RWPE2 (cell line): ENCODE results near the gene CDS1.
"Not testable (repeated sequence)": the region's sequence is repeated elsewhere in the genome, so short reads cannot be mapped to it uniquely, and the experiment has no call there.

Source experiments
- ATAC-seq: fragments of 200-7000 bp; cut with Tn5 transposase; 3 replicates; pipeline ENCODE4 v1.9.1; 2021; ENCODE audit warnings: low read depth
- DNase-seq: peaks from one replicate; pipeline ENCODE4 v3.0.0-alpha.2; 2020; ENCODE audit warnings: low spot score
- H3K27ac ChIP-seq: fragments of 450-650 bp; 2 replicates; pipeline ENCODE4 v1.5.1; 2017; ENCODE audit warnings: mild to moderate bottlenecking; ENCODE audit not compliant: poor library complexity, severe bottlenecking
- H3K27me3 ChIP-seq: fragments of 250-450 bp; sonication (Bioruptor Pico); 2 replicates; pipeline ENCODE4 v1.5.1; 2021; ENCODE audit warnings: mild to moderate bottlenecking, moderate library complexity; ENCODE audit not compliant: insufficient read depth, poor library complexity, severe bottlenecking
- H3K36me3 ChIP-seq: fragments of 250-450 bp; sonication (Bioruptor Pico); 2 replicates; pipeline ENCODE4 v1.5.1; 2020; ENCODE audit warnings: low read depth, mild to moderate bottlenecking, moderate library complexity
- H3K4me1 ChIP-seq: fragments of 250-450 bp; sonication (Bioruptor Pico); 2 replicates; pipeline ENCODE4 v1.5.1; 2021; ENCODE audit warnings: mild to moderate bottlenecking, moderate library complexity; ENCODE audit not compliant: insufficient read depth, poor library complexity, severe bottlenecking
- H3K4me3 ChIP-seq: fragments of 250-450 bp; sonication (Bioruptor Pico); 2 replicates; pipeline ENCODE4 v1.5.1; 2021; ENCODE audit warnings: mild to moderate bottlenecking, moderate library complexity; ENCODE audit not compliant: severe bottlenecking
- H3K9me3 ChIP-seq: fragments of 250-450 bp; sonication (Bioruptor Pico); 2 replicates; pipeline ENCODE4 v1.5.1; 2021; ENCODE audit warnings: mild to moderate bottlenecking, moderate library complexity; ENCODE audit not compliant: severe bottlenecking
- TF ChIP-seq, protein P1 (sequence below): fragments of 450-650 bp; IDR thresholded peaks from one replicate; pipeline ENCODE4 v1.5.1; 2017; ENCODE audit warnings: mild to moderate bottlenecking, moderate library complexity; ENCODE audit not compliant: poor library complexity, severe bottlenecking

Gene CDS1

DNA sequence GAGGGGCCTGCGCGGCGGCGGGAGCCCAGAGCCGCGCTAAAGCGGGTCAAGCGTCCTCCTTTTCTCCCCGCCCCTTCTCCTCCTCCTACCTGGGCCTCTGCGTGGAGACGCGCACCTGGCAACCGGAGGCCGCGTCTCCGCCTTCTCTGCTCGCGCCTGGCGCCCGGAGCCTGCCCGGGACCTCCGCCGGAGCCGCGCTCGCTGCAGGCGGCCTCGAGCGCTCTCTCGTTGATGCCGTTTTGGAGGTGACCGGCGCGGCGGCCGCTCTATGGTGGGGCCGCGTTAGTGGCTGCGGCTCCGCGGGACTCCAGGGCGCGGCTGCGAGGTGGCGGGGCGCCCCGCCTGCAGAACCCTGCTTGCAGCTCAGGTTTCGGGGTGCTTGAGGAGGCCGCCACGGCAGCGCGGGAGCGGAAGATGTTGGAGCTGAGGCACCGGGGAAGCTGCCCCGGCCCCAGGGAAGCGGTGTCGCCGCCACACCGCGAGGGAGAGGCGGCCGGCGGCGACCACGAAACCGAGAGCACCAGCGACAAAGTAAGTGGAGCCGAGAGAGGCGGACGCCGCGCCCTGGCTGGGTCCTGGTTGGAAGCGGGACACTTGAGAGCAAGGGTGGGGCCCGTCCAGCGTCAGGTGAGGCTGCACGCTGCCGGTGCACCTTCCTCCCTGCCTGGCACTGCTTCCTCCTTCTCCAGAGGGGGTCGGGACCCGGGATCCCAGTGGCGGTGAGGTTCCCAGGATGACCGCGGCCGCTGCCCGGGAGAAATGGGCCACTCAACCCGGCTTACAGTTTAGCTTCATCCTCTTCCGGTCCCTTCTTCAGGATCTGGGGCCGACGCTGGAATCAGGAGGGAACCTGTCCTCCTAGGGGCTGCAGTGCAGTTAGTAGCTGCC is at the start of gene CDS1:
Gene CDS1 (plus strand): TSS at position 140 of the 888 bp plus-strand sequence. CDS start 275 bp downstream, at position 415.
- H3K4me1 ChIP-seq, result peaks cover 19% of the 10 kb centered on the region
- H3K27ac ChIP-seq, result peak within 1 kb of the TSS; percentile 77
- TF ChIP-seq, protein P1, sequence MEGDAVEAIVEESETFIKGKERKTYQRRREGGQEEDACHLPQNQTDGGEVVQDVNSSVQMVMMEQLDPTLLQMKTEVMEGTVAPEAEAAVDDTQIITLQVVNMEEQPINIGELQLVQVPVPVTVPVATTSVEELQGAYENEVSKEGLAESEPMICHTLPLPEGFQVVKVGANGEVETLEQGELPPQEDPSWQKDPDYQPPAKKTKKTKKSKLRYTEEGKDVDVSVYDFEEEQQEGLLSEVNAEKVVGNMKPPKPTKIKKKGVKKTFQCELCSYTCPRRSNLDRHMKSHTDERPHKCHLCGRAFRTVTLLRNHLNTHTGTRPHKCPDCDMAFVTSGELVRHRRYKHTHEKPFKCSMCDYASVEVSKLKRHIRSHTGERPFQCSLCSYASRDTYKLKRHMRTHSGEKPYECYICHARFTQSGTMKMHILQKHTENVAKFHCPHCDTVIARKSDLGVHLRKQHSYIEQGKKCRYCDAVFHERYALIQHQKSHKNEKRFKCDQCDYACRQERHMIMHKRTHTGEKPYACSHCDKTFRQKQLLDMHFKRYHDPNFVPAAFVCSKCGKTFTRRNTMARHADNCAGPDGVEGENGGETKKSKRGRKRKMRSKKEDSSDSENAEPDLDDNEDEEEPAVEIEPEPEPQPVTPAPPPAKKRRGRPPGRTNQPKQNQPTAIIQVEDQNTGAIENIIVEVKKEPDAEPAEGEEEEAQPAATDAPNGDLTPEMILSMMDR, result no peak
- ATAC-seq (peak; percentile 74), DNase-seq (peak; percentile 75)
- peak within 1 kb of the TSS; percentile 64 for H3K4me3 ChIP-seq
- no peaks in the 10 kb centered on the region for H3K27me3 ChIP-seq
- H3K9me3 ChIP-seq, result no peaks in the 10 kb centered on the region
- H3K36me3 ChIP-seq, result no peaks in the 10 kb centered on the region

DNA sequence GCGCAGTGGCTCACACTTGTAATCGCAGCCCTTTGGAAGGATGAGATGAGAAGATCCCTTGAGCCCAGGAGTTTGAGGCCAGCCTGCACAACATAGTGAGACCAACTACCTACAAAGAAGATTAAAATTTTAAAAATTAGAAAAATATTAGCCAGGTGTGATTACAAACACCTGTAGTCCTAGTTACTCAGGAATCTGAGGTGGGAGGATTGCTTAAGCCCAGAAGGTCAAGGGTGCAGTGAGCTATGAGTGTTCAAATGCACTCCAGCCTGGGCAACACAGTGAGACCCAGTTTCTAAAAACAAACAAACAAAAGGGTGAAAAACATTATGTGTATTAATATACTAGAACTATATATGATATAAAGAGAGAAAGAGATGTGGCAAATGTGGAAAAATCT is 47.0 kb upstream of the CDS1 start:
- no peaks in the 10 kb centered on the region for H3K36me3 ChIP-seq
- no peak for DNase-seq
- TF ChIP-seq, protein P1, result no peak
- no peaks in the 10 kb centered on the region for H3K4me1 ChIP-seq
- H3K27ac ChIP-seq, result no peak overlapping the region
- no peak overlapping the region for H3K4me3 ChIP-seq
- no peaks in the 10 kb centered on the region for H3K9me3 ChIP-seq
- ATAC-seq, result no peak
- no peaks in the 10 kb centered on the region for H3K27me3 ChIP-seq

DNA sequence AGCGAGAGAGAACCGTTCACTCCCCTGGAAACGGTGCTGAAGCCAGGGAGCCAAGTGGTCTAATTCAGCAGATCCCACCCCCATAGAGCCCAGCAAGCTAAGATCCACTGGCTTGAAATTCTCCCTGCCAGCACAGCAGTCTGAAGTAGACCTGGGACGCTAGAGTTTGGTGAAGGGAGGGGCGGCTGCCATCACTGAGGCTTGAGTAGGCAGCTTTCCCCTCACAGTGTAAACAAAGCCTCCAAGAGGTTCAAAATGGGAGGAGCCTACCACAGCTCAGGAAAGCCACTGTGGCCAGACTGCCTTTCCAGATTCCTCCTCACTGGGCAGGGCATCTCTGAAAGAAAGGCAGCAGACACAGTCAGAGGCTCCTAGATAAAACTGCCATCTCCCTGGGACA is 37.8 kb upstream of the CDS1 start:
- H3K4me3 ChIP-seq, result no peak overlapping the region
- ATAC-seq, result no peak
- no peaks in the 10 kb centered on the region for H3K27me3 ChIP-seq
- DNase-seq, result no peak
- no peaks in the 10 kb centered on the region for H3K4me1 ChIP-seq
- H3K9me3 ChIP-seq, result no peaks in the 10 kb centered on the region
- TF ChIP-seq, protein P1, result no peak
- H3K36me3 ChIP-seq, result no peaks in the 10 kb centered on the region
- no peak overlapping the region for H3K27ac ChIP-seq

GRCh38 chr4:84547211-84547610 is 35.7 kb upstream of the CDS1 start:
- TF ChIP-seq, protein P1, result no peak
- Histone ChIP-seq H3K36me3 (no peaks in the 10 kb centered on the region), H3K9me3 (no peaks in the 10 kb centered on the region), H3K27me3 (no peaks in the 10 kb centered on the region), H3K27ac (no peak overlapping the region), H3K4me1 (no peaks in the 10 kb centered on the region), H3K4me3 (no peak overlapping the region)
- ATAC-seq, result no peak
- DNase-seq, result no peak

- not testable (repeated sequence) for H3K4me1 ChIP-seq, DNase-seq, H3K9me3 ChIP-seq, H3K27ac ChIP-seq, H3K4me3 ChIP-seq, H3K36me3 ChIP-seq, ATAC-seq, H3K27me3 ChIP-seq
These were observed 33.7 kb upstream of the CDS1 start for GRCh38 chr4:84549191-84549590.
